Prostate gland (tissue), 2 donors: Measurements from ENCODE around the gene ANKRD12.

Experiments
- CTCF ChIP-seq, 4 experiments: fragments of 200-600 bp in 2 of 4; fragments of 450-650 bp in 2 of 4; sonication (generic) in 2 of 4; IDR thresholded peaks; 1 replicate in 3 of 4; 2 replicates in 1 of 4; pipeline ENCODE4 v1.5.1; 2016 to 2019; ENCODE audit warnings: antibody characterized with exemption in 4 of 4, mild to moderate bottlenecking in 2 of 4, moderate library complexity in 2 of 4
- POLR2A ChIP-seq: fragments of 450-650 bp; IDR thresholded peaks from one replicate; pipeline ENCODE4 v1.6.1; 2016; ENCODE audit warnings: antibody characterized with exemption, mild to moderate bottlenecking
- POLR2AphosphoS5 ChIP-seq: sonication (generic); formaldehyde crosslinking; IDR thresholded peaks from one replicate; pipeline ENCODE4 v1.6.1; 2017; ENCODE audit warnings: antibody characterized with exemption

- no peak for TF ChIP-seq POLR2A
- no peak for TF ChIP-seq CTCF (IDR thresholded peaks at IDR 0.05)
- no peak for TF ChIP-seq POLR2AphosphoS5
Observed at GRCh38 chr18:9087144-9087543, 49.4 kb upstream of the ANKRD12 start.
